ENCODE data around the gene COX4I1. TPM values are rescaled to one million over a fixed set of nuclear protein-coding genes. Genes with fewer than 3 reads are reported as not detected.

Gene COX4I1
- total and polyA plus RNA-seq, 2 of the 8 experiments (the other 6 are each of a cell fraction or from before 2014, with no cell fraction given), result 507 to 707 TPM

- Histone ChIP-seq H3K4me1 (replicated peaks in 1 of 4; ENCODE audit: control insufficient read depth in 3 of 4, insufficient read depth in 4 of 4, low read length in 3 of 4) (peaks cover 0 to 4% (median 0%) of the 10 kb centered on the region in 4 experiments; a peak in 2 of 7 replicates), H2BK12ac (ENCODE audit: low read depth, low read length) (no peak overlapping the region), H3K56ac (replicated peaks; ENCODE audit: insufficient read length, low read depth, low read length) (no peak overlapping the region), H2BK20ac (ENCODE audit: low read length) (no peak overlapping the region), H4K8ac (ENCODE audit: extremely low read depth, insufficient read depth, low read length) (no peak overlapping the region), H2BK15ac (ENCODE audit: low read length) (no peak overlapping the region), H2AFZ (ENCODE audit: low read length) (no peak overlapping the region), H2AK5ac (ENCODE audit: low read depth, low read length) (no peak overlapping the region), H2BK5ac (ENCODE audit: low read depth, low read length) (no peak overlapping the region), H3K9ac (replicated peaks in 1 of 4; ENCODE audit: extremely low read depth in 1 of 4, low read depth in 3 of 4, low read length in 3 of 4) (no peak overlapping the region), H3K23ac (ENCODE audit: insufficient read length) (no peak overlapping the region), H3K14ac (ENCODE audit: insufficient read length) (no peak overlapping the region), H3K23me2 (ENCODE audit: low read depth, low read length) (no peaks in the 10 kb centered on the region), H3K4me3 (ENCODE audit: extremely low read depth in 1 of 4, insufficient read depth in 2 of 4, low read depth in 3 of 4, low read length in 4 of 4) (no peak overlapping the region), H2BK120ac (replicated peaks; ENCODE audit: low read depth, low read length) (no peak overlapping the region), H4K91ac (replicated peaks; ENCODE audit: insufficient read length, low read length) (no peak overlapping the region), H4K5ac (ENCODE audit: insufficient read length, low read depth, low read length) (no peak overlapping the region), H3K27me3 (replicated peaks in 1 of 4; ENCODE audit: control insufficient read depth in 3 of 4, extremely low read depth in 1 of 4, insufficient read depth in 3 of 4, low read length in 3 of 4) (no peaks in the 10 kb centered on the region), H3K18ac (ENCODE audit: extremely low read depth, low read length) (no peak overlapping the region), H3K9me3 (ENCODE audit: insufficient read depth in 2 of 2, low read depth in 1 of 2, low read length in 1 of 2) (no peaks in the 10 kb centered on the region; a peak in 1 of 4 replicates), H3K4me2 (ENCODE audit: insufficient read depth in 1 of 2, low read depth in 2 of 2, low read length in 2 of 2) (no peak overlapping the region), H3K4ac (replicated peaks; ENCODE audit: insufficient read length, low read depth, low read length) (no peak overlapping the region), H3K27ac (ENCODE audit: low read depth, low read length) (no peak overlapping the region), H3K79me1 (ENCODE audit: low read depth, low read length) (no peaks in the 10 kb centered on the region), H4K20me1 (replicated peaks in 1 of 2; ENCODE audit: control insufficient read depth in 1 of 2, insufficient read depth in 2 of 2, low read length in 2 of 2) (no peaks in the 10 kb centered on the region), H3K36me3 (ENCODE audit: control insufficient read depth in 2 of 4, insufficient read depth in 4 of 4, low read length in 3 of 4) (peaks cover 2 to 16% (median 12%) of the 10 kb centered on the region in 4 experiments; a peak in 7 of 8 replicates), H3K79me2 (ENCODE audit: control insufficient read depth in 1 of 2, insufficient read depth in 2 of 2, low read length in 2 of 2) (no peaks in the 10 kb centered on the region)
- POLR2A ChIA-PET (ENCODE audit: partially characterized antibody), result interaction anchor here (0.8 kb wide), 1 partner anchor 17 kb away, joined by 4 read pairs; no protein-coding TSS in a partner anchor
- FAIRE-seq (no peak), DNase-seq (ENCODE audit: low read depth in 1 of 2, low spot score in 2 of 2) (no peak)
- CTCF ChIA-PET (ENCODE audit: partially characterized antibody), result interaction anchor here (0.6 to 4.7 kb wide), 4 partner anchors 10 to 390 kb away, joined by 3 to 33 read pairs (median 3); no protein-coding TSS in a partner anchor
- 95% methylated on average over 7 of the region's 7 CpGs; no CpG with 5 or more reads in 1 of the 2 experiments for WGBS, 2 experiments (ENCODE audit: extremely low coverage in 1 of 2, insufficient coverage in 1 of 2, insufficient read length in 1 of 2, insufficient replicate concordance in 2 of 2, low coverage in 1 of 2, low lambda C conversion rate in 2 of 2, missing lambda C conversion rate in 1 of 2)
- TF ChIP-seq EP300 (IDR thresholded peaks at IDR 0.05; ENCODE audit: borderline replicate concordance in 1 of 2, low read depth in 2 of 2, low read length in 2 of 2), result no peak
- TF ChIP-seq SP2 (IDR thresholded peaks at IDR 0.05; ENCODE audit: low read length), result no peak
- TF ChIP-seq POLR2AphosphoS5 (IDR thresholded peaks at IDR 0.05; ENCODE audit: low read depth, low read length), result no peak
- TF ChIP-seq KDM4A (IDR thresholded peaks at IDR 0.05; ENCODE audit: low read depth, low read length, severe bottlenecking), result no peak
- no peak for TF ChIP-seq JUND (IDR thresholded peaks at IDR 0.05; ENCODE audit: low read length)
- no peak for TF ChIP-seq SAP30 (IDR thresholded peaks at IDR 0.05; ENCODE audit: insufficient read depth, insufficient replicate concordance, low read length)
- no peak for TF ChIP-seq SRF (IDR thresholded peaks at IDR 0.05; ENCODE audit: low read depth, low read length)
- no peak for TF ChIP-seq SIRT6 (IDR thresholded peaks at IDR 0.05; ENCODE audit: low read length)
- no peak for TF ChIP-seq RBBP5 (IDR thresholded peaks at IDR 0.05; ENCODE audit: borderline replicate concordance, low read depth, low read length)
- no peak for TF ChIP-seq EZH2 (IDR thresholded peaks at IDR 0.05; ENCODE audit: low read depth, low read length, severe bottlenecking)
Measured at GRCh38 chr16:85810742-85811115, 11.2 kb downstream of the COX4I1 start.
